8988T (cell line): ENCODE results near the gene XKRX.

Source experiments
- DNase-seq: peaks from one replicate; pipeline ENCODE4 v3.0.0; 2011

Gene XKRX

DNA sequence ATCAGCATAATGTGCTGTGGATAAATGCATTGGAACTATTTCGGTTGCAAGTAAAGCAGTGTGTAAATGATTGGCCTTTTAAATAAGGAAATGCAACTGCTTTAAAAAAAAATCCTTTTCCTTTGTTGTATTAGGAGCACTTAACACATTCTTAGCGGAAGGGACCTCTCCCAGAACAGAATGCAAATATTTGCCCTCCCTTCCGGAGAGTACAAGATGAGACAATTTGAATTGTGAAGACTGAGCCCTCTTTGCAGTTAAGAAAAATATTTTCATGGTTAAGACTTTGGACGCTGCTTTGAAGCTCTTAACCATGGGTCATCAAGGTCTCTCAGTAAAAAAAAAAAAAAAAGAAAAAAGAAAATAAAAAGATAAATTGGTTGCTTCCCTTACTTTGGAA is 45.1 kb downstream of the XKRX start:
- no peak for DNase-seq

GRCh38 chrX:100880368-100880767 is 48.3 kb downstream of the XKRX start:
- DNase-seq = no peak

- DNase-seq = no peak
These were observed 54.4 kb downstream of the XKRX start, which contains the start of gene NOX1 for GRCh38 chrX:100874325-100874724. TSS of gene NOX1 (minus strand) at chrX:100874359. CDS start at chrX:100874139, 220 bp downstream.

GRCh38 chrX:100871594-100872560 is 56.8 kb downstream of the XKRX start:
- no peak for DNase-seq

DNA sequence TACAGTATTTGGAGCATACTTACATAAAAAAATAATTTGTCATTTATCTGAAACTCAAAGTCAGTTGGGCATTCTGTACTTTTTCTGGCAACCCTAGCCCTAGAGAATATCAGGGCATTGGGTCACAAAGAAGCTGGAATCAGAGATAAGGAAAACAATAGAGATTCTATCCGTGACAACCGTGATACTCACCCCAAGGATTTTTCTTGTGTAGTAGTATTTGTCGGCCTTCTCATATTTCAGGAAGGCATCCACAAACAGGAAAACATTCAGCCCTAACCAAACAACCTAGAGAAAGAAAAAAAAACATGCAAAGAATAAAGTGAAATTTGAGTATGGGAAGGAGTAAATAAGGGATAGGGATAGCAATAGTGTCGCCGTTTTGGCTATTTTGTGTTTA is 58.2 kb downstream of the XKRX start:
- no peak for DNase-seq

DNA sequence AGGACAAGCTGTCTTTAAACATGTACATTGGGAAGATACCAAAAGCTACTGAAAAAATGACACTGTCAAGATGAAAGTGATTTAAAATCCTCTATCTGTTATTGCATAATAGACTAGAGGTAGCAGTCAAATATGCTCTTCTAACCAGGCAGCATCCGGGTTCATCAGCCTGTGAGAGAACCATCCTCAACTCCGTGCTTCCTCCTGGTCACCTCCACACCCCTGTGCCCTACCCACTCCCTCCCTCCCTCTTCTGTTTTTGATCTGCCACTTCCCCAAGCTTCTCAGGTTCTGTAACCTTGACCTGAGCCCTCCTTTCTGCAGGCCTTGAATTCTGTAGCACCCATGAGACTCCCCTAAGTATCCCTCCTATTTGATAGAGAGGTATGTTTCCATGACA is 60.4 kb downstream of the XKRX start:
- no peak for DNase-seq

- DNase-seq = no peak
These were observed 63.9 kb downstream of the XKRX start for GRCh38 chrX:100864657-100865391.
